GM23338 (cell line): Measurements from ENCODE around the gene CCT2.

Source experiments
- CREB1 ChIP-seq: fragments of 250-450 bp; sonication (Bioruptor Pico); IDR thresholded peaks from 2 replicates; pipeline ENCODE4 v1.5.0; 2020; ENCODE audit warnings: low read depth, mild to moderate bottlenecking, moderate library complexity
- EZH2phosphoT487 ChIP-seq: fragments of 200-600 bp; sonication (generic); IDR thresholded peaks from one replicate; pipeline ENCODE4 v1.8.1; 2018; ENCODE audit warnings: antibody characterized with exemption; ENCODE audit not compliant: unreplicated experiment
- POLR2AphosphoS5 ChIP-seq: IDR thresholded peaks from 2 replicates; pipeline ENCODE4 v1.6.1; 2016; ENCODE audit warnings: antibody characterized with exemption, low read depth
- STAT1 ChIP-seq: IDR thresholded peaks from one replicate; pipeline ENCODE4 v1.6.1; 2016; ENCODE audit warnings: antibody characterized with exemption; ENCODE audit not compliant: unreplicated experiment
- TF ChIP-seq, protein P1 (sequence below), 2 experiments: fragments of 200-600 bp in 1 of 2; sonication (generic) in 1 of 2; conservative IDR thresholded peaks; 2 replicates each; pipeline versions ENCODE4 v1.5.1 to v1.6.1; 2016 to 2017; ENCODE audit warnings: antibody characterized with exemption in 2 of 2, low read depth in 2 of 2, mild to moderate bottlenecking in 2 of 2, moderate library complexity in 1 of 2

DNA sequence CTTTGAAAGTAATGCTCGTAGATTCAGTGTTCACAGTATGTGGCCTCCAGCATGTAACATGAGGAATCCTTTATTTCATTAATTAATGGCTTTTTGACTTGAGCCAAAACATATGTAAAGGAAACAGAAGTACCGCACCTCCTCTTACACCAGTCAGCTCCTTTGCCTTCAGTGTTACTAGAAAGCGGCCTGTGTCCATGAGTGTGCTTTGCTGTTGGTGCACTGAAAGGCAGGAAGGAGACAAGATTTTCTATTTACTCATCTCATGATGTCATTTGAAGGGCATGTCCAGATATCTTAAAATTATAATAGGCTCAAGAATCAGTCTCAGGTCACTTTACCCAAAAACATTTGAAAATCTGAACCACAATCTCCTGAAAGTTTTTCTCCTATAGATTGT, 9.9 kb upstream of the CCT2 start:
- TF ChIP-seq, protein P1, sequence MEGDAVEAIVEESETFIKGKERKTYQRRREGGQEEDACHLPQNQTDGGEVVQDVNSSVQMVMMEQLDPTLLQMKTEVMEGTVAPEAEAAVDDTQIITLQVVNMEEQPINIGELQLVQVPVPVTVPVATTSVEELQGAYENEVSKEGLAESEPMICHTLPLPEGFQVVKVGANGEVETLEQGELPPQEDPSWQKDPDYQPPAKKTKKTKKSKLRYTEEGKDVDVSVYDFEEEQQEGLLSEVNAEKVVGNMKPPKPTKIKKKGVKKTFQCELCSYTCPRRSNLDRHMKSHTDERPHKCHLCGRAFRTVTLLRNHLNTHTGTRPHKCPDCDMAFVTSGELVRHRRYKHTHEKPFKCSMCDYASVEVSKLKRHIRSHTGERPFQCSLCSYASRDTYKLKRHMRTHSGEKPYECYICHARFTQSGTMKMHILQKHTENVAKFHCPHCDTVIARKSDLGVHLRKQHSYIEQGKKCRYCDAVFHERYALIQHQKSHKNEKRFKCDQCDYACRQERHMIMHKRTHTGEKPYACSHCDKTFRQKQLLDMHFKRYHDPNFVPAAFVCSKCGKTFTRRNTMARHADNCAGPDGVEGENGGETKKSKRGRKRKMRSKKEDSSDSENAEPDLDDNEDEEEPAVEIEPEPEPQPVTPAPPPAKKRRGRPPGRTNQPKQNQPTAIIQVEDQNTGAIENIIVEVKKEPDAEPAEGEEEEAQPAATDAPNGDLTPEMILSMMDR (conservative IDR thresholded peaks at IDR 0.05; ENCODE audit: low read depth in 2 of 2) = no peak
- TF ChIP-seq POLR2AphosphoS5 (no peak), EZH2phosphoT487 (no peak), STAT1 (no peak), CREB1 (no peak)
